HFFc6 (cell line): ENCODE data around the gene CDK17. TPM values are rescaled to one million over a fixed set of nuclear protein-coding genes. Genes with fewer than 3 reads are reported as not detected.

Source experiments
- DNase-seq: peaks from one replicate; pipeline ENCODE4 v3.0.0-alpha.2; 2018
- H3K27ac Mint-ChIP-seq: 2 replicates; pipeline ENCODE4 v1.8.0; 2020; ENCODE audit warnings: mild to moderate bottlenecking, mixed read lengths
- H3K27me3 Mint-ChIP-seq: 2 replicates; pipeline ENCODE4 v1.8.0; 2021; ENCODE audit warnings: mild to moderate bottlenecking, moderate library complexity, mixed read lengths; ENCODE audit not compliant: insufficient read depth
- H3K36me3 Mint-ChIP-seq: 2 replicates; pipeline ENCODE4 v1.8.0; 2021; ENCODE audit warnings: low read depth, mixed read lengths
- H3K4me1 Mint-ChIP-seq: 2 replicates; pipeline ENCODE4 v1.8.0; 2020; ENCODE audit warnings: low read depth, mixed read lengths
- H3K4me3 Mint-ChIP-seq: 2 replicates; pipeline ENCODE4 v1.8.0; 2020; ENCODE audit warnings: mild to moderate bottlenecking, moderate library complexity, mixed read lengths
- H3K9me3 Mint-ChIP-seq: 2 replicates; pipeline ENCODE4 v1.8.0; 2020; ENCODE audit warnings: mild to moderate bottlenecking, mixed read lengths
- total RNA-seq, 6 experiments: library from RNA; stranded (reverse); fragmentation: NEBNext Ultra II Directional; extraction: Animal tissue kit (Norgen Biotek cat#: 25700); gene quantifications; 2 replicates in 1 of 6; 3 replicates in 5 of 6; pipeline ENCODE4 v1.2.3, GENCODE V29; 2021
- TF ChIP-seq, protein P1 (sequence below): fragments of 200-600 bp; sonication (generic); IDR thresholded peaks from 2 replicates; pipeline ENCODE4 v1.5.0; 2021; ENCODE audit warnings: antibody characterized with exemption, mild to moderate bottlenecking

The CDK17 gene
- total RNA-seq, 6 experiments from 2014 or later = 24.6 to 28.8 (median 26.5) TPM

DNA sequence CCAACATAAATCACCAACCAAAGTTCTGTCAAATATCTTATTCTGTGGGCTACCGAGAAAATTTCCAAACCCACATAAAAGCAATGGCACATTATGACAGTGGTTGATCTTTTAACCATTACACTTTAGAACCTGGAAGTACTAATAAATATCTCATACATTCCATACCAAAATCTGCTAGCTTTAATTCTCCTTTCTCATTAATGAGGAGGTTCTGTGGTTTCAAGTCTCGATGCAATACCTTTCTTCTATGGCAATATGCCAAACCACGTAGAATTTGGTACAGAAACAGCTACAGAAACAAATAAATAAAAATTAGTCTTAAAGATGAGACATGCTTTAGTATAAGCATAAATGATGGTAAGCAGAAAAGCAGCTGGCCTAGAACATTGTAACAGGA lies 105.4 kb downstream of the CDK17 start:
- Mint-ChIP-seq H3K4me1 (peaks cover 12% of the 10 kb centered on the region), H3K27me3 (peaks cover 3% of the 10 kb centered on the region; the same call in 1 of the 2 replicates), H3K4me3 (no peak overlapping the region), H3K9me3 (no peaks in the 10 kb centered on the region), H3K27ac (no peak overlapping the region; the same call in 1 of the 2 replicates), H3K36me3 (peaks cover 22% of the 10 kb centered on the region)
- TF ChIP-seq, protein P1, sequence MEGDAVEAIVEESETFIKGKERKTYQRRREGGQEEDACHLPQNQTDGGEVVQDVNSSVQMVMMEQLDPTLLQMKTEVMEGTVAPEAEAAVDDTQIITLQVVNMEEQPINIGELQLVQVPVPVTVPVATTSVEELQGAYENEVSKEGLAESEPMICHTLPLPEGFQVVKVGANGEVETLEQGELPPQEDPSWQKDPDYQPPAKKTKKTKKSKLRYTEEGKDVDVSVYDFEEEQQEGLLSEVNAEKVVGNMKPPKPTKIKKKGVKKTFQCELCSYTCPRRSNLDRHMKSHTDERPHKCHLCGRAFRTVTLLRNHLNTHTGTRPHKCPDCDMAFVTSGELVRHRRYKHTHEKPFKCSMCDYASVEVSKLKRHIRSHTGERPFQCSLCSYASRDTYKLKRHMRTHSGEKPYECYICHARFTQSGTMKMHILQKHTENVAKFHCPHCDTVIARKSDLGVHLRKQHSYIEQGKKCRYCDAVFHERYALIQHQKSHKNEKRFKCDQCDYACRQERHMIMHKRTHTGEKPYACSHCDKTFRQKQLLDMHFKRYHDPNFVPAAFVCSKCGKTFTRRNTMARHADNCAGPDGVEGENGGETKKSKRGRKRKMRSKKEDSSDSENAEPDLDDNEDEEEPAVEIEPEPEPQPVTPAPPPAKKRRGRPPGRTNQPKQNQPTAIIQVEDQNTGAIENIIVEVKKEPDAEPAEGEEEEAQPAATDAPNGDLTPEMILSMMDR = no peak
- peak; percentile 28 for DNase-seq

DNA sequence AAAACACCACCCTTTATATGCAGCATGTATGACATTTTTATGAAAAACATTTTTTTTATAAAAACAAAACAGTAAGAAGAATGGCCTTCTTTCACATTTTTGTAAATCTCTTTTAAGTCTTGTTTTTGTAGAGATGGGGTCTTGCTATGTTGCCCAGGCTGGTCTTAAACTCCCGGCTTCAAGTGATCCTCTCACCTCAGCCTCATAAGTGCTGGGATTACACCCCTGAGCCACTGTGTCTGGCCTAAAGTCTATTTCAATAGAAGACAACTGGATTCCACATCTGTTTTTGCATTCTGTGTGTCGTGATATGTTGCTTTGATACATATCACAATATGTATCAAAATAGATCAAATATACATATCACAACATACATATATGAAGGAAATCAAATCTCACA lies 107.1 kb downstream of the CDK17 start:
- peaks cover 12% of the 10 kb centered on the region for H3K4me1 Mint-ChIP-seq
- H3K27me3 Mint-ChIP-seq = peaks cover 3% of the 10 kb centered on the region; the same call in 1 of the 2 replicates
- no peak overlapping the region for H3K4me3 Mint-ChIP-seq
- H3K36me3 Mint-ChIP-seq = peaks cover 25% of the 10 kb centered on the region
- no peak for DNase-seq
- no peaks in the 10 kb centered on the region for H3K9me3 Mint-ChIP-seq
- TF ChIP-seq, protein P1 = no peak
- no peak overlapping the region; the same call in 1 of the 2 replicates for H3K27ac Mint-ChIP-seq

DNA sequence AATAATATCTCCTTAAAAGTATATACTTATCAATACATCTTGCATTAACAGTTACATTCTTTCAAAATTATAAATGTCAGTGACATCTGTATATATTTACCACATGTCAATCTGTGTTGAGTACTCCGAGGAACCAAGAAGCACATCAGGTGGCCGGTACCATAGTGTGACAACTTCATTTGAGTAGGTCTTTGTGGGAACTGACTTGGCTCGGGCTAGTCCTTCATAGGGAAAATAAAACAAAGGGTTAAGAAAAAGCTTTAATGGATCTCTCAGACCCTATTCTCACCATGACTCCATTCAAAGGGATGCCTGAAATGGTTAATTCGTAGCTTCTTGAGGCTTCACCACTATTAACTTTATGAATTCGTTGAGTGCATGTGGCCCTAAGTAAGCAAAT lies 111.2 kb downstream of the CDK17 start:
- H3K4me1 Mint-ChIP-seq = peaks cover 8% of the 10 kb centered on the region; the same call in 1 of the 2 replicates
- peaks cover 9% of the 10 kb centered on the region; the same call in 1 of the 2 replicates for H3K27me3 Mint-ChIP-seq
- no peak for DNase-seq
- peaks cover 42% of the 10 kb centered on the region for H3K36me3 Mint-ChIP-seq
- no peak overlapping the region for H3K27ac Mint-ChIP-seq
- H3K9me3 Mint-ChIP-seq = no peaks in the 10 kb centered on the region
- no peak overlapping the region for H3K4me3 Mint-ChIP-seq
- TF ChIP-seq, protein P1 = no peak

DNA sequence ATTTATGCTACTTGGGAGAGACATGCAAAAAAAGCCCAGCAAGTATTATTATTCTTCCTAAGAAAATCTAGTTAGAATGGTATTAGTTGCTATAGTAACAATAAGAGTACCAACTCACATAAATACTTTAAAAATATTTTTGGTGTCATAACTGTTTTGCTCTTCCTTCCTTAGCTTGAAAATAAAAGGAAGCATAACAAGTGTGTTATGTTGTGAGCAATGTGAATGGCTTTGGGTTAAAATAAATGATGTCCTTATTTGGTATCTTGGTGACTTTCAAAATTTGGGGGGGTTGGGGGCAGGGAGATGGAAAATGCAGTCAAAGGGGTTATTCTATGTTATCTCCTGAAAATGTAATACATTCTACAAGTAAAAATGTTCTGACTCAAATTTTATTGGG lies 115.1 kb downstream of the CDK17 start:
- Mint-ChIP-seq H3K27me3 (peaks cover 6% of the 10 kb centered on the region; the same call in 1 of the 2 replicates), H3K4me3 (no peak overlapping the region), H3K9me3 (no peaks in the 10 kb centered on the region), H3K27ac (peak overlapping the region; percentile 60; the same call in 1 of the 2 replicates), H3K36me3 (peaks cover 57% of the 10 kb centered on the region), H3K4me1 (peaks cover 8% of the 10 kb centered on the region; the same call in 1 of the 2 replicates)
- TF ChIP-seq, protein P1 = no peak
- no peak for DNase-seq

DNA sequence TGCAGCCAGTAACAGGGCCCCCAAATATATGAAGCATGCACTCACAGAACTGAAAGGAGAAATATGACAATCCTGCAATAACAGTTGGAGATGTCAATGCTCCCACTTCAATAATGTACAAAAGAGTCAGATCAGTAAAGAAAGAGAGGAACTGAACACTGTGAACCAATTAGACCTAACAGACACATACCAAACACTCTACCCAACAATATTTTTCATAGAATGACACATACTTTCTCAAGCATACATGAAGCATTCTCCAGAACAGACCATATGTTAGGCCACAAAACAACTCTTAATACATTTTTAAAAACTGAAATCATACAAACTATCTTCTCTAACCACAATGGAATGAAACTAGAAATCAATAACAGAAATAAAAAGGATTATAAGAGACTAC lies 125.9 kb downstream of the CDK17 start:
- TF ChIP-seq, protein P1 = no peak
- peak; percentile 25 for DNase-seq
- Mint-ChIP-seq H3K36me3 (peaks cover 33% of the 10 kb centered on the region), H3K4me3 (peak overlapping the region; percentile 6; the same call in 1 of the 2 replicates), H3K27me3 (no peaks in the 10 kb centered on the region; the same call in 1 of the 2 replicates), H3K4me1 (peaks cover 35% of the 10 kb centered on the region), H3K9me3 (no peaks in the 10 kb centered on the region), H3K27ac (peak overlapping the region; percentile 39)
